ENCODE measurements around the gene UGT1A7. TPM values are rescaled to one million over a fixed set of nuclear protein-coding genes. Genes with fewer than 3 reads are reported as not detected.
"Not testable (repeated sequence)": the region's sequence is repeated elsewhere in the genome, so short reads cannot be mapped to it uniquely, and the experiment has no call there.

Gene UGT1A7
- total RNA-seq, 2 donors from 2014 or later = not detected

DNA sequence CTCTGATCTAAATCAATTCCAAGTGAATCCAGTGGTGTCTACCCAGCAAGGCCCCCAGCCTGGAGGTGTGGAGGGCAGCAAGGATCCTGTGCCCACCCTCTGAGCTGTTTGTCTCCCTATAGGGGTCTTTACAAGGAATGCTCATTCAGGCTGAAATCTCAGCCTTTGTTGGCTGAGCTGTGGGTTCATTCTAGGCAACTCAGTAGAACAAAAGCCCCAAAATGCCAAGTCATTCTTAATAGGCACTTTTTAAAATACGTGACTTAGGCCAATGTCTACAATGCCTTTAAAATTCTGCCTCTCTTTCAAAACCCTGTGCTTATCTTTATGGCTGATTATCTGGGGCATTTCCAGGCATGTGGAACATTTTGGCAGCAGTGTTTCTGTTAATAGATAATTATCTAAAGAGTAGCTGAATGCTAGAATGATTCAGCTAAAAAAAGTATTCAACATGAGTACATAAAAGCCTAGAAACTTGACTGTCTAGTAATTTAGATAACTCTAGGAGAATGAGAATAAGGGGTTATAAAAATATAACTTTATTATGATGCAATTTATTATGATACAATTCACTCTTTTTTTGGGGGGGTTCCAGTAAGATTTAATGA lies 18.4 kb downstream of the UGT1A7 start:
- peaks cover 0 to 6% of the 10 kb centered on the region in 2 donors for H3K36me3 Mint-ChIP-seq
- ATAC-seq (no peak), DNase-seq (ENCODE audit: low spot score in 2 of 2) (no peak)
- H3K9me3 Mint-ChIP-seq = peaks cover 3 to 5% of the 10 kb centered on the region in 2 donors
- no peak overlapping the region for H3K27ac Mint-ChIP-seq

DNA sequence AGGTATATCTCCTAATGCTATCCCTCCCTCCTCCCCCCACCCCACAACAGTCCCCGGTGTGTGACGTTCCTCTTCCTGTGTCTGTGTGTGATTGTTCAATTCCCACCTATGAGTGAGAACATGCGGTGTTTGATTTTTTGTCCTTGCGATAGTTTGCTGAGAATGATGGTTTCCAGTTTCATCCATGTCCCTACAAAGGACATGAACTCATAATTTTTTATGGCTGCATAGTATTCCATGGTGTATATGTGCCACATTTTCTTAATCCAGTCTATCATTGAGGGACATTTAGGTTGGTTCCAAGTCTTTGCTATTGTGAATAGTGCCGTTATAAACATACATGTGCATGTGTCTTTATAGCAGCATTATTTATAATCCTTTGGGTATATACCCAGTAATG lies 19.1 kb downstream of the UGT1A7 start:
- not testable (repeated sequence) for ATAC-seq; H3K9me3 Mint-ChIP-seq; DNase-seq (ENCODE audit: low spot score in 2 of 2); H3K27ac Mint-ChIP-seq; H3K36me3 Mint-ChIP-seq

DNA sequence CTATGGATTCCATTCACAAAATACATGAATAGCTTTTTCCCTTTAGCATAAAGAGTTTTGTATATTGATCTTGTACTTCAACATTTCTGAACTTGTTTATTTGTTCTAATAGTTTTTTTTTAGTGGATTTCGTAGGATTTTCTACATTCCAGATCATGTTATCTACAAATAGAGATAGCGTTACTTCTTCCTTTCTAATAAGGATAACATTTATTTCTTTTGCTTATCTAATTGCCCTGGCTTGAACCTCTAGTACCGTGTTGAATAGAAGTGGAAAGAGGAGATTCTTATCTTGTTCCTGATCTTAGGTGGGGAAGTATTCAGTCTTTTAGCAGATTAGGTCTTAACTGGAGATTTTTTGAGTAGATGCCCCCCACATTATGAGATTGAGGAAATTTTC lies 20.5 kb downstream of the UGT1A7 start:
- Mint-ChIP-seq H3K9me3 (peaks cover 3 to 5% of the 10 kb centered on the region in 2 donors), H3K36me3 (peaks cover 0 to 6% of the 10 kb centered on the region in 2 donors), H3K27ac (no peak overlapping the region)
- ATAC-seq (no peak), DNase-seq (ENCODE audit: low spot score in 2 of 2) (no peak)

DNA sequence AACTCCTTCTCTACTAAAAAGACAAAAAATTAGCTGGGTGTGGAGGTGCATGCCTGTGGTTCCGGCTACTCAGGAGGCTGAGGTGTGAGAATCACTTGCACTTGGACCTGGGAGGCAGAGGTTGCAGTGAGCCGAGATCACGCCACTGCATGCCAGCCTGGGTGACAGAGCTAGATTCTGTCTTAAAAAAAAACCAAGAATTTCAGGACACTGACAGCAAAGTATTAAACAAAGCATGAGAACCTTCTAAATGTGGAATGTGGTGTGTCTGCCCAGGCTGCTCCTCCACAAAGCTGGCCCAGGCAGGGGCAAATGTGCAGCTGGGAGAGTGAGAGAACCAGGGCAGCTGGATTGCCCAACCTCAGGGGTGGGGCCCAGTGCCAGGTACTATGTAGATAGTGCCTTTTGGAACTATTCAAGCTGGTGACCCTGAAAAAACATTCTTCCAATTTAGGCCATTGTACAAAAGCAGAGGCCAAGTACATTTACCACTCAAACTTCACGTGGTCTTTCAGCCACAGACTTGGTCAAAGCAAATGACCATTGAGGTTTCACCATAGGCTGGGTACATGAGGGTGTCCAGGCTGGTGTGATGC lies 24.3 kb downstream of the UGT1A7 start:
- ATAC-seq = no peak

DNA sequence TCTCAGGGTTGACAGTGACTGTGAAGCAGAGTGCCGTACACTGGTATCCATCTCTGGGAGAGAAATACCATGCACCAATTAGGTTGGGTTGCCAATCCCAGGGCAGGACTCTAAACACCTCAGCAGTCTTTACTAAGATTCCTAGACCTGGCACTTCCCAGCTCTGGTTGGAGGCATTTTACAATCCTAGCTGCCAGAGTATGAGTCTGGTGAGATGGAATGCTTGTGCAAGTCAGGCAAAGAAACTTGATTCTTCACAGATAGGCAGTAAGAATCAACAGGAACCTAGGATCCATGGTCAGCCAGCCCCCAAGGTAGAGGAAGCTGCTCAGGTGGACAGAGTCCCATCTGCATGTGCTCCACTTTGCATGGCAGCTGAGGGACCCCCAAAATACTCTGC lies 25.0 kb downstream of the UGT1A7 start:
- peaks cover 3 to 5% of the 10 kb centered on the region in 2 donors for H3K9me3 Mint-ChIP-seq
- DNase-seq (ENCODE audit: low spot score in 2 of 2) (no peak), ATAC-seq (no peak)
- H3K36me3 Mint-ChIP-seq = peaks cover 0 to 6% of the 10 kb centered on the region in 2 donors
- H3K27ac Mint-ChIP-seq = no peak overlapping the region

More for the DNA sequence above, 24.3 kb downstream of the UGT1A7 start:
- Mint-ChIP-seq H3K9me3 (peaks cover 3 to 5% of the 10 kb centered on the region in 2 donors), H3K27ac (no peak overlapping the region), H3K36me3 (peaks cover 0 to 6% of the 10 kb centered on the region in 2 donors)
- DNase-seq (ENCODE audit: low spot score in 2 of 2) = no peak

DNA sequence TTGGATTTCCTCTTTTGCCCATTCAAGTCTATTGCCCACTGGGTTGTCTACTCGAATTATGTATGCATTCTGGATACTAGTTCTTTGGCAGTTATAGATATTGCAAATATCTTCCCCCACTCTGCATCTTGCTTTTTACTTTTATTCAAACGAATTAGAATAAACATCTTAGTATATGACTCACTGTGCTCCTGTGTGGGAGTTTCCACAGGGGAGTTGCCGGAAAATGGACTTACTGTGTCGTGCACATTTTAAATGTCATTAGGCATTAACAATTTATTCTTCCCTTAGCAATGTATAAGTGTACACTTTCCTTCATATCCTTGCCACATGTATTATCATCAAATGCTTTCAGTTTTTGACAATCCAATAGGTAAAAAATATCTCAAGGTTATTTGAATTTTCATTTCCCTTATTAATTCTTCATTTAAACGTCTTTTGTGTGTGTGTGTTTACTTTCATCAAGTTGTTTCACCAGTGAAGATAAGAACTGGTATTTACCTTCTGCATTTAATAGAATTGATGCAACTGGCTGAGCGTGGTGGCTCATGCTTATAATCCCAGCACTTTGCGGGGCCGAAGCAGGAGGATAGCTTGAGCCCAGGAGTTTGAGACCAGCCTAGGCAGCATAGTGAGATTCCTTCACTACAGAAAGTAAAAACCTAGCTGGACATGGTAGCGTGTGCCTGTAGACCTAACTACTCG lies 26.4 kb downstream of the UGT1A7 start:
- Mint-ChIP-seq H3K36me3 (peaks cover 0 to 6% of the 10 kb centered on the region in 2 donors), H3K9me3 (peaks cover 3 to 5% of the 10 kb centered on the region in 2 donors), H3K27ac (no peak overlapping the region)
- no peak for ATAC-seq
- no peak for DNase-seq (ENCODE audit: low spot score in 2 of 2)

DNA sequence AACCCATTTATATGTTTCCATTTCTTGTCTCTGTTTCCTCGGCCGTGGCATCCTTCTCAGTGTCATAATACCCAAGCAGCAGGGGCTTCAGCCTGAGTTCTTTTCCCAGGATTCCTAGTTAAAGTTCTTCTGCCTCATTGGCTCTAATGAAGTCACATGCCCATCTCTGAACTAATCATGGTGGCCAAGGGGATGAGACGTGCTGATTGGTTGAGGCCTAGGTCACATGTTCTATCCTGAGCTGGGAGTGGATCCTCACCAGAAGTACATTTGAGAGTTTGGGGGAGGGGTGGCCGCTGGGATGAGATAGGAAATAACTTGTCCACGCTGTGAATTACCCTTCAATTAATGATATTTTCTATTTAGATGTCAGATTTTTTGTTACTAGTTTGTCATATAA lies 27.2 kb downstream of the UGT1A7 start:
- peaks cover 0 to 4% of the 10 kb centered on the region in 2 donors for H3K36me3 Mint-ChIP-seq
- ATAC-seq (no peak), DNase-seq (ENCODE audit: low spot score in 2 of 2) (no peak)
- H3K27ac Mint-ChIP-seq = no peak overlapping the region
- peaks cover 3 to 4% of the 10 kb centered on the region in 2 donors for H3K9me3 Mint-ChIP-seq

DNA sequence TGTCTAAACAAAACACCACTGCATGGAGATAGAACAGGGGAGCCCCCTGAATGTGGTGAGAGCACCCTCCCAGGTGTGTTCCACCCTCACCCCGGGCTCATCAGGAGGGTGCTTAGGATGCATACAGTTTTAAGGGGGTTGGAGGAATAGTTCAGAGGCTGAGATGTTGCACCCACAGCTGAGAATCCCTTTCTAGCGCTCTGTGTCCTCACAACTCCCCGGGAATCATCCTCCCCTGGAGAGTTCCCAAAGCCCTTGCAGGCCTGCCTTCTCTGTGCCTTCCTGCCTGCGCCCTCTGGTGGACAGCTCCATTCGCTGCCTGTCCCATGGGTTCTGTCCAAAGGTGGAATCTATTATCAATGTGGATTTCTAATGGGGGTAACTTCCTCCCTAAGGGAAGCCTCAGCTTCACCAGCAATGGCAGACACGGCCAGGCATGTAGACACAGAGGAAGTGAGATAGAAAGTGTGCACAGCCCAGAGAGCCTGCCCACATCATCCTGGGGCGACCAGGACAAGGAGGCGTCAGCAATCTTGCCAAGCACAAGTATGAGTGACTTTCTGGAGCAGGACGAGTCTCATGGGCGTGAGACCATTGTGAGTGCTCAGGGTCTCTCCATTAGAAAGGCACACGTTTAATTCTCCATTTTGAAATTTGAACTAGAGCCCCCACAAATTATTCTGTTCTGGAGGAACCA lies 29.8 kb downstream of the UGT1A7 start:
- Mint-ChIP-seq H3K9me3 (no peaks in the 10 kb centered on the region), H3K27ac (no peak overlapping the region), H3K36me3 (no peaks in the 10 kb centered on the region)
- DNase-seq (ENCODE audit: low spot score in 2 of 2) (peak in 1 of 2 donors; percentile 76), ATAC-seq (peak; percentile 71 to 73)

DNA sequence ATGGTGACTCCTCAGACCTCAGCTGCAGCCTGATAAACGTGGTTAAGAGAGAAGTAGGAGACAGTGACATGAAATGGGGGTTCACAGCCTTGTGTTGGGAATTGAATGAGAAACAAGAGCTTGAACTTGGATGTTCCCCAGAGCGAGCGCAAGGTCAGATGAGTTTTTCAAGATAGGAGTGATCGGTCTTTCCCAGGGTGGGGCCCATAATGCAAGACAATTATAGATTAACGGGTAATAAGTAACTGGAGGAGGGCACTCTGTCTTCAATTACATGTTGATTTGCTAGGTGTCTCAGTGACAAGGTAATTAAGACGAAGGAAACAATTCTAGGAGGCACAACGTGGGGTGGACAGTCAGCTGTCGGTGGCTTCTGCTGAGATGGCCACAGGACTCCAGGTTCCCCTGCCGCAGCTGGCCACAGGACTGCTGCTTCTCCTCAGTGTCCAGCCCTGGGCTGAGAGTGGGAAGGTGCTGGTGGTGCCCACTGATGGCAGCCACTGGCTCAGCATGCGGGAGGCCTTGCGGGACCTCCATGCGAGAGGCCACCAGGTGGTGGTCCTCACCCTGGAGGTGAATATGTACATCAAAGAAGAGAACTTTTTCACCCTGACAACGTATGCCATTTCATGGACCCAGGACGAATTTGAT lies 31.0 kb downstream of the UGT1A7 start, which contains the start of gene UGT1A5:
Gene UGT1A5 (plus strand): TSS at position 297 of the 651 bp plus-strand sequence. CDS start 85 bp downstream, at position 382.
- Mint-ChIP-seq H3K9me3 (no peaks in the 10 kb centered on the region), H3K36me3 (no peaks in the 10 kb centered on the region), H3K27ac (no peak within 1 kb of the TSS)
- DNase-seq (ENCODE audit: low spot score in 2 of 2) (no peak), ATAC-seq (no peak)

DNA sequence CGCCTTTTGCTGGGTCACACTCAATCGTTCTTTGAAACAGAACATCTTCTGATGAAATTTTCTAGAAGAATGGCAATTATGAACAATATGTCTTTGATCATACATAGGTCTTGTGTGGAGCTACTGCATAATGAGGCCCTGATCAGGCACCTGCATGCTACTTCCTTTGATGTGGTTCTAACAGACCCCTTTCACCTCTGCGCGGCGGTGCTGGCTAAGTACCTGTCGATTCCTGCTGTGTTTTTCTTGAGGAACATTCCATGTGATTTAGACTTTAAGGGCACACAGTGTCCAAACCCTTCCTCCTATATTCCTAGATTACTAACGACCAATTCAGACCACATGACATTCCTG lies 31.5 kb downstream of the UGT1A7 start:
- Mint-ChIP-seq H3K9me3 (no peaks in the 10 kb centered on the region), H3K27ac (no peak overlapping the region), H3K36me3 (no peaks in the 10 kb centered on the region)
- DNase-seq (ENCODE audit: low spot score in 2 of 2) (no peak), ATAC-seq (no peak)

DNA sequence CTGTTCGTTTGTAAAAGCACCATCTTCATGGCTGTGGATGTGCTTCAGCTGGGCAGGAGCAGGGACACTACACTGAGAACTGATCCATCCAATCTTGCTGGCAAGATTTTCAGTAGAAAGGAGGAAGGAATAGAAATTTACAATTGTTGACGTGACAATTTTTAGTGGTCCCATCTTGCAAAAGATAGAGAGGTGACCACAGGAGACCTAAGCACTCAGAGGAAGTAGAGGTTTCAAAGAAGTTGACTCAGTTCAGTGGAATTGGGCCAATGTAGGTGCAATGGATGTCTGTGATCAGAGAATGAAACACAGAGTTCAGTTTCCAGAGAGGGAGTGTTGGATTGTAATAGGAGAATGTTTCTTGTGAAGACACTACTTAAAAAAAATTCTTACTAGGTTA lies 32.4 kb downstream of the UGT1A7 start:
- H3K9me3 Mint-ChIP-seq = no peaks in the 10 kb centered on the region
- no peaks in the 10 kb centered on the region for H3K36me3 Mint-ChIP-seq
- ATAC-seq = no peak
- peak overlapping the region in 1 of 2 donors; percentile 58 for H3K27ac Mint-ChIP-seq
- DNase-seq (ENCODE audit: low spot score in 2 of 2) = no peak

DNA sequence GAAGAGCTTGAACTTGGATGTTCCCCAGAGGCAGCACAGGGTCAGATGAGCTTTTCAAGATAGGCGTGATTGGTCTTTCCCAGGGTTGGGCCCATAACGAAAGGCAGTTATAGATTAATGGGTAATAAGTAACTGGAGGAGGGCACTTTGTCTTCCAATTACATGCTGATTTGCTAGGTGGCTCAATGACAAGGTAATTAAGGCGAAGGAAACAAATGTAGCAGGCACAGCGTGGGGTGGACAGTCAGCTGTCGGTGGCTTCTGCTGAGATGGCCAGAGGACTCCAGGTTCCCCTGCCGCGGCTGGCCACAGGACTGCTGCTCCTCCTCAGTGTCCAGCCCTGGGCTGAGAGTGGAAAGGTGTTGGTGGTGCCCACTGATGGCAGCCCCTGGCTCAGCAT lies 36.9 kb downstream of the UGT1A7 start, which contains the start of gene UGT1A4:
Gene UGT1A4 (plus strand): TSS at position 185 of the 400 bp plus-strand sequence. CDS start 85 bp downstream, at position 270.
- Mint-ChIP-seq H3K36me3 (no peaks in the 10 kb centered on the region), H3K27ac (no peak within 1 kb of the TSS), H3K9me3 (no peaks in the 10 kb centered on the region)
- DNase-seq (ENCODE audit: low spot score in 2 of 2) = no peak
- no peak for ATAC-seq

DNA sequence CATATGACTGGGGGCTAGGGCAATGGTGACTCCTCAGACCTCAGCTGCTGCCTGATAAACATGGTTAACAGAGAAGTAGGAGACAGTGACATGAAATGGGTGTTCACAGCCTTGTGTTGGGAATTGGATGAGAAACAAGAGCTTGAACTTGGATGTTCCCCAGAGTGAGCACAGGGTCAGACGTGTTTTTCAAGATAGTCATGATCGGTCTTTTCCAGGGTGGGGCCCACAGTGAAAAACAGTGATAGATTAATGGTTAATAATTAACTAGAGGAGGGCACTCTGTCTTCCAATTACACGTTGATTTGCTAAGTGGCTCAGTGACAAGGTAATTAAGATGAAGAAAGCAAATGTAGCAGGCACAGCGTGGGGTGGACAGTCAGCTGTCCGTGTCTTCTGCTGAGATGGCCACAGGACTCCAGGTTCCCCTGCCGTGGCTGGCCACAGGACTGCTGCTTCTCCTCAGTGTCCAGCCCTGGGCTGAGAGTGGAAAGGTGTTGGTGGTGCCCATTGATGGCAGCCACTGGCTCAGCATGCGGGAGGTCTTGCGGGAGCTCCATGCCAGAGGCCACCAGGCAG lies 47.1 kb downstream of the UGT1A7 start, which contains the start of gene UGT1A3:
Gene UGT1A3 (plus strand): TSS at position 320 of the 579 bp plus-strand sequence. CDS start 85 bp downstream, at position 405.
- Mint-ChIP-seq H3K27ac (no peak within 1 kb of the TSS), H3K36me3 (no peaks in the 10 kb centered on the region), H3K9me3 (peaks cover 0 to 4% of the 10 kb centered on the region in 2 donors)
- ATAC-seq = no peak
- no peak for DNase-seq (ENCODE audit: low spot score in 2 of 2)

DNA sequence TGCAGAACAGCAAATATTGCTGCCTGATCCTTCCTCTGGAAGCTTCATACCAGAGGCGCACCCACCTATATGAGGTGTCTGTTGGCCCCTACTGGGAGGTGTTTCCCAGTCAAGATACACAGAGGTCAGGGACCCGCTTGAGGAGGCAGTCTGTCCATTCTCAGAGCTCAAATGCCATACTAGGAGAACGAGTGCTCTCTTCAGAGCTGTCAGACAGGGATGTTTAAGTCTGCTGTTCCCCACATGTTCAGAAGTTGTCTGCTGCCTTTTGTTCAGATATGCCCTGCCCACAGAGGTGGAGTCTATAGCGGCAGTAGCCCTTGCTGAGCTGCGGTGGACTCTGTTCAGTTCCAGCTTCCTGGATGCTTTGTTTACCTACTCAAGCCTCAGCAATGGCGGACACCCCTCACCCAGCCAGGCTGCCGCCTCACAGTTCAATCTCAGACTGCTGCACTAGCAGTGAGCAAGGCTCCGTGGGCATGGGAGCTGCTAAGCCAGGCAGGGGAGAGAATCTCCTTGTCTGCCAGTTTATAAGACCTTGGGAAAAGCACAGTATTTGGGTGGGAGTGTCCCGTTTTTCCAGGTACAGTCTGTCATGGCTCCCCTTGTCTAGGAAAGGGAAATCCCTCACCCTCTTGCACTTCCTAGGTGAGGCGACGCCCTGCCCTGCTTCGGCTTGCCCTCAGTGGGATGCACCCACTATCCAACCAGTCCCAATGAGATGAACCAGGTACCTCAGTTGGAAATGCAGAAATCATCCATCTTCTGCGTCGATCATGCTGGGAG lies 55.4 kb downstream of the UGT1A7 start:
- not testable (repeated sequence) for ATAC-seq; H3K36me3 Mint-ChIP-seq; H3K27ac Mint-ChIP-seq; DNase-seq (ENCODE audit: low spot score in 2 of 2); H3K9me3 Mint-ChIP-seq

DNA sequence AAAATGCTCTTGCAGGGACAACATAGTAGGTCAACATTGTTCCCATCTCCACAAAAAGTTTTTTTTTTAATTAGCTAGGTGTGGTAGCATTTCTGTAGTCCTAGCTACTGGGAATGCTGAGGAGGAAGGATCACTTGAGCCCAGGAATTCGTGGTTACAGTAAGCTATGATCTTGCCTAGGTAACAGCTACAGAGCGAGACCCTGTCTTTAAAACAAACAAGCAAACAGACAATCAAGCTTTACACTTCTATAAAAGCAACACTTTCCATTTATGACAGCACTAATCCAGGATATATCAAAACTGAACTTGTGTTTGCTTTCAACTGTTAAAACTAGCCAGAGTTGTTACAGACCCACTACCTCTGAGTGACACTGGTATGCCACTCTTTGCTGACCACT lies 59.2 kb downstream of the UGT1A7 start:
- no peaks in the 10 kb centered on the region for H3K36me3 Mint-ChIP-seq
- DNase-seq (ENCODE audit: low spot score in 2 of 2) = no peak
- H3K9me3 Mint-ChIP-seq = peaks cover 0 to 4% of the 10 kb centered on the region in 2 donors
- no peak for ATAC-seq
- no peak overlapping the region for H3K27ac Mint-ChIP-seq

All from activated naive CD4-positive, alpha-beta T cell treated with anti-CD3 and anti-CD28 coated beads, Interleukin-2, amount 50 U/mL, for 72 hours (primary cell).